Natural killer cell (primary cell): ENCODE measurements around the gene NEGR1. TPM values are rescaled to one million over a fixed set of nuclear protein-coding genes. Genes with fewer than 3 reads are reported as not detected.

Experiments
- ATAC-seq, 3 donors: fragments of 150-1000 bp in 2 of 3; fragments of 200-7000 bp in 1 of 3; cut with Tn5 transposase; 1 replicate in 1 of 3; 2 replicates in 2 of 3; pipeline ENCODE4 v1.10.0; 2021; ENCODE audit warnings: mild to moderate bottlenecking in 2 of 3, moderate library complexity in 2 of 3
- DNase-seq, 2 donors: peaks; one replicate each; pipeline versions ENCODE4 v3.0.0 to v3.0.0-alpha.2; 2013 to 2021; ENCODE audit warnings: mixed read lengths in 1 of 2
- H3K27ac ChIP-seq: one replicate; pipeline ENCODE4 v1.5.1; 2013; ENCODE audit warnings: mild to moderate bottlenecking, low read length
- H3K27me3 ChIP-seq: one replicate; pipeline ENCODE4 v1.6.1; 2013; ENCODE audit warnings: low read length; ENCODE audit not compliant: control insufficient read depth, insufficient read depth
- H3K36me3 ChIP-seq: one replicate; pipeline ENCODE4 v1.6.1; 2013; ENCODE audit warnings: low read length; ENCODE audit not compliant: control insufficient read depth, insufficient read depth
- H3K4me1 ChIP-seq: one replicate; pipeline ENCODE4 v1.6.1; 2013; ENCODE audit warnings: low read length; ENCODE audit not compliant: control insufficient read depth, insufficient read depth
- H3K4me3 ChIP-seq: one replicate; pipeline ENCODE4 v1.5.1; 2013; ENCODE audit warnings: low read length
- H3K9me3 ChIP-seq: one replicate; pipeline ENCODE4 v1.6.1; 2013; ENCODE audit warnings: low read length; ENCODE audit not compliant: control insufficient read depth, insufficient read depth
- H3K27ac Mint-ChIP-seq, 2 donors: one replicate each; pipeline ENCODE4 v1.8.0; 2022; ENCODE audit warnings: mild to moderate bottlenecking in 2 of 2, mixed read lengths in 2 of 2, moderate library complexity in 1 of 2
- H3K27me3 Mint-ChIP-seq, 2 donors: one replicate each; pipeline ENCODE4 v1.8.0; 2022; ENCODE audit warnings: low read depth in 2 of 2, mixed read lengths in 2 of 2
- H3K36me3 Mint-ChIP-seq: one replicate; pipeline ENCODE4 v1.8.0; 2022; ENCODE audit warnings: mixed read lengths
- H3K4me1 Mint-ChIP-seq, 2 donors: one replicate each; pipeline ENCODE4 v1.8.0; 2022; ENCODE audit warnings: mixed read lengths in 2 of 2
- H3K4me3 Mint-ChIP-seq: one replicate; pipeline ENCODE4 v1.8.0; 2022; ENCODE audit warnings: mild to moderate bottlenecking, moderate library complexity, mixed read lengths
- H3K9me3 Mint-ChIP-seq, 2 donors: one replicate each; pipeline ENCODE4 v1.8.0; 2022; ENCODE audit warnings: mixed read lengths in 2 of 2
- WGBS: methylation state at CpG from one replicate; pipeline ENCODE4 v1.1.7; 2013; ENCODE audit warnings: missing lambda C conversion rate; ENCODE audit not compliant: insufficient coverage; 5-methylcytosine and 5-hydroxymethylcytosine counted together
- intact Hi-C: fragments of 100-400 bp; cut with micrococcal nuclease; formaldehyde crosslinking; loops from one replicate; pipeline ENCODE4 v1.14.2; 2022
- total RNA-seq, 4 donors: library from RNA; stranded (reverse); fragments of 120-200 nt in 1 of 4; gene quantifications; one replicate each; pipeline versions ENCODE4 v1.2.3 to v1.2.4, GENCODE V29; 2013 to 2022
- TF ChIP-seq, protein P1 (sequence below): fragments of 200-600 bp; IDR thresholded peaks from one replicate; pipeline ENCODE4 v1.8.0; 2022; ENCODE audit warnings: antibody characterized with exemption

The NEGR1 gene
- total RNA-seq, 3 donors from 2014 or later (not counting 1 experiment from before 2014, with no cell fraction given): 0.55 to 1.3 TPM; not detected in 1

DNA sequence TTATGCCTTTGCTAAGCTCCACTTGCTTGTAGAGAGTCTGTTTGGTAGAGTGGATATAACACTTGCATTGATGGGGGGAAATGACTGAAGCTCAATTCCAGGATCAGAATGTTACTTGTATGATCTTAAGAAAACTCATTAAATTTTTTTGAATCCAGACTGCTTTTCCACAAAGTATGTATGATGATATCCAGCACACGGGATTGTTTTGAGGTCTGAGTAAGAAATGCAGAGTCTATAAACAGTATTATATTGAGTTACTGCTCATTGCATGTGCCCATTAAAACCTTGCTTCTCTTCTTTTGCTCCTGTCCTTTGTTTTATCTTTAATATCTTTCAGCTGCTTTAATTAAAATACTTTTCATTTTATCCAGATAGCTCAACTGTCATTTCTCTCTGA is 631.1 kb downstream of the NEGR1 start:
- intact Hi-C loops: no loop called here
- H3K9me3 Mint-ChIP-seq: peaks cover 0 to 2% of the 10 kb centered on the region in 2 donors
- TF ChIP-seq, protein P1, sequence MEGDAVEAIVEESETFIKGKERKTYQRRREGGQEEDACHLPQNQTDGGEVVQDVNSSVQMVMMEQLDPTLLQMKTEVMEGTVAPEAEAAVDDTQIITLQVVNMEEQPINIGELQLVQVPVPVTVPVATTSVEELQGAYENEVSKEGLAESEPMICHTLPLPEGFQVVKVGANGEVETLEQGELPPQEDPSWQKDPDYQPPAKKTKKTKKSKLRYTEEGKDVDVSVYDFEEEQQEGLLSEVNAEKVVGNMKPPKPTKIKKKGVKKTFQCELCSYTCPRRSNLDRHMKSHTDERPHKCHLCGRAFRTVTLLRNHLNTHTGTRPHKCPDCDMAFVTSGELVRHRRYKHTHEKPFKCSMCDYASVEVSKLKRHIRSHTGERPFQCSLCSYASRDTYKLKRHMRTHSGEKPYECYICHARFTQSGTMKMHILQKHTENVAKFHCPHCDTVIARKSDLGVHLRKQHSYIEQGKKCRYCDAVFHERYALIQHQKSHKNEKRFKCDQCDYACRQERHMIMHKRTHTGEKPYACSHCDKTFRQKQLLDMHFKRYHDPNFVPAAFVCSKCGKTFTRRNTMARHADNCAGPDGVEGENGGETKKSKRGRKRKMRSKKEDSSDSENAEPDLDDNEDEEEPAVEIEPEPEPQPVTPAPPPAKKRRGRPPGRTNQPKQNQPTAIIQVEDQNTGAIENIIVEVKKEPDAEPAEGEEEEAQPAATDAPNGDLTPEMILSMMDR: no peak
- no peaks in the 10 kb centered on the region for H3K27me3 ChIP-seq
- DNase-seq: no peak
- no peaks in the 10 kb centered on the region for H3K36me3 Mint-ChIP-seq
- no peak overlapping the region for H3K4me3 Mint-ChIP-seq
- H3K4me1 Mint-ChIP-seq: peaks cover 4 to 6% of the 10 kb centered on the region in 2 donors
- H3K36me3 ChIP-seq: no peaks in the 10 kb centered on the region
- H3K27me3 Mint-ChIP-seq: no peaks in the 10 kb centered on the region
- no peak for ATAC-seq
- H3K4me3 ChIP-seq: no peak overlapping the region
- no peaks in the 10 kb centered on the region for H3K9me3 ChIP-seq
- H3K27ac Mint-ChIP-seq: no peak overlapping the region
- WGBS: 67% methylated on average over 1 of the region's 1 CpG
- no peaks in the 10 kb centered on the region for H3K4me1 ChIP-seq
- H3K27ac ChIP-seq: no peak overlapping the region

DNA sequence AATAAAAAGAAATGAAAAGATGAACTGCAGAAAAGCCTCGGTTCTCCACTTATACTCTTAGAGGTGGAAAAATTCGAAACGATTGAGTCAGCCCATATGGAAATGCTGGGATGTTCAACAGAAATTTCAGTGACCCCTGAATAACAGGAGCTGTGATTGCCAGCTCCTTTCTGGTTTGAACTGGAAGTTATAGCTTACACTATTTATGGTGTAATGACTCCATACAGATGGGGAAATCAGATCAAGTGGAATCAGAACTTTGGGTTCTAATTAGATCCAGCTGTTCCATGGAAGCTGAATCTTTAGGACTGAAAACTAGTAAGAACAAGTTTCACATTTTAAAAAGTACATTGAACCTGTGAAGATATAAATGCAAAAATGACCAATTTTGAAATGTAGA is 632.2 kb downstream of the NEGR1 start:
- Mint-ChIP-seq H3K4me3 (no peak overlapping the region), H3K27ac (no peak overlapping the region), H3K9me3 (peaks cover 0 to 2% of the 10 kb centered on the region in 2 donors), H3K36me3 (no peaks in the 10 kb centered on the region), H3K4me1 (peaks cover 4 to 6% of the 10 kb centered on the region in 2 donors), H3K27me3 (no peaks in the 10 kb centered on the region)
- H3K36me3 ChIP-seq: no peaks in the 10 kb centered on the region
- no peak for DNase-seq
- H3K27me3 ChIP-seq: no peaks in the 10 kb centered on the region
- no peak overlapping the region for H3K27ac ChIP-seq
- WGBS: 76% methylated on average over 3 of the region's 3 CpGs
- H3K4me1 ChIP-seq: no peaks in the 10 kb centered on the region
- no peak for ATAC-seq
- H3K9me3 ChIP-seq: no peaks in the 10 kb centered on the region
- TF ChIP-seq, protein P1: no peak
- intact Hi-C loops: no loop called here
- no peak overlapping the region for H3K4me3 ChIP-seq

DNA sequence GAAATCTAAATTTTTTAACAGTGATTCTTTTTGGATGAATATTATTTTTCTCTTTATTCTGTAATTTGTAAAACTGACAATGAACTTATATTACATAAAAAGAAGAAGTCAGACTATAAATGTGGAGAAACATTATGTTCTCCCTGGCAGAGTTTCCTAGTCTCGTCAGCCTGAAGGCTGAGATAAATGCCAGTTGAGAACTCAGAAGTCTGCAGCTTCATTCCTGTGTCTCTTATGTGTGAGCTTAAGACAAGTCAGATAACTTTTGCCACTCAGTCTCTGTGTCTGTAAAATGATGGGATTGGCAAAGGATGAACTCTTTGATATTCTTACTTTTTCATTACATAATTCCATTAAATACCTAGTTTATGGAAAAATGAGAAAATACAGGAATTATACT is 632.7 kb downstream of the NEGR1 start:
- Histone ChIP-seq H3K9me3 (no peaks in the 10 kb centered on the region), H3K4me3 (no peak overlapping the region), H3K27me3 (no peaks in the 10 kb centered on the region), H3K36me3 (no peaks in the 10 kb centered on the region), H3K27ac (no peak overlapping the region), H3K4me1 (no peaks in the 10 kb centered on the region)
- Mint-ChIP-seq H3K36me3 (no peaks in the 10 kb centered on the region), H3K27me3 (no peaks in the 10 kb centered on the region), H3K4me1 (peaks cover 4 to 6% of the 10 kb centered on the region in 2 donors), H3K4me3 (no peak overlapping the region), H3K27ac (no peak overlapping the region), H3K9me3 (peaks cover 0 to 2% of the 10 kb centered on the region in 2 donors)
- no peak for ATAC-seq
- TF ChIP-seq, protein P1: no peak
- intact Hi-C loops: no loop called here
- DNase-seq: no peak
- 50% methylated on average over 1 of the region's 1 CpG for WGBS
